HTERT RPE-1 (cell line): Measurements from ENCODE around the gene RAB24.
"Not testable (repeated sequence)": the region's sequence is repeated elsewhere in the genome, so short reads cannot be mapped to it uniquely, and the experiment has no call there.

ENCODE experiments used
- in situ Hi-C: fragments of 300-500 bp; cut with MboI; formaldehyde crosslinking; loops from 4 replicates; pipeline ENCODE4 v1.14.3; 2020; ENCODE audit warnings: low sequenced_read_pairs

RAB24 gene

DNA sequence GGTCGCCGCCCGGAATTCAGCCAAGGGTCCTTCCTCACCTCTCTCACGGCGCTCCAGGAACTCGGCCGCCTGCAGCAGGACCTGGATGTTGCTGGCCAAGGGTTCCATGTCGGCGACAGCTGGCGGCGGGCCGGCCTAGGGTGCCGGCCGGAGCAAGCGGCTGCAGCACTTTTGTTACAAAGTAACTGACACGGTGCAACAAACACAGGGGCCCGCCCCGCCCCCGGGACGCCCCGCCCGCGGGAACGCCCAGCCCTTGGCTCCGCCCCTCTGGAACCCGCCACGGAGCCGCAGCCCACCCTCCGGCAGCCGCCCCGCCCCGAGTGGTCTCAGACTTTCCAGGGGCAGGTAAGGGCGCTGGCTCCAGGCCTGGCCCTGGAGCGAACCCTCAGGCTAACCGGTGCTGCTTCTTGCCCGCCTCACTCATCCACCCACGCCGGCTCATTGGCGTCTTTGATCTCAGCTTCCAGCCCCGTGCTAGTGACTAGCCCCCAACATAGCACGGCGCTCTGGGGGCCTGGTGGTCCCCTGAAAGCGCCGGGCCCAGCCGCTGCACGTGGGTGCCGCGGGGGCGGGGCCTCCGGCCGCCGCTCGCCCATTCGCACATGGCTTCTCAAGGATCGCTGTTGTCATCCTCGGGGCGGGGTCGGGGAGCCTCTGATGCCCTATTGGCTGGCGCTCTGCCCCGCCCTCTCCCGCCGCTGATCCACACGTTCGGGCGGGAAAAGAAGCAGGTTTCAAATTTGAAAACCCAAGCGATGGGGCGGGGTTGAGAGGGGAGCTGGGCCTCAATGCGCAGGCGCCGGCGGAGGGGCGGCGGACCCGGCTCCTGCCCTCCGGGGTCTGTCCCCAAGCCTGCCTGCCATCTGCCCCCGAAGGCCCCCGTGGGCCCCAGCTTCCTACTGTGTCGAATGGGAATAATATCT lies 8.5 kb upstream of the RAB24 start, which contains the start of gene MXD3:
Gene MXD3 (minus strand): TSS at position 176 of the 926 bp plus-strand sequence. CDS start 68 bp downstream, at position 108.
- in situ Hi-C loops = no loop called here

DNA sequence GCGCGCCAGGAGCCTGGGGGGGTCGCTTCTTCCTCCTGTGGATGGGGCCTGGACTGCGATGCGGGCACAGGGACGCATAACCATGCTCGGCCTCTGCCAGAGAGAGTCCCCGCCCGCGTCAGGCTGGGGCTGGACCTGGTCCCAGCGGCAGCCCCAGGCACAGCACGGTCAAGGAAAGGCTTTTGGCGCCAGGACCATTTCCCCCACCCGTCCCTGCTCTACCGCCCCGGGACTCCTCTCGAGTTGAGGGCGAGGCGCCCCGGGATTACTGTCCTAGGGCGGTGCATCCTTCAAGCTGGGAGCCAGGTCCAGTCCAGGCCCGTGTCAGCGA lies 7.8 kb upstream of the RAB24 start:
- in situ Hi-C loops = no loop called here

DNA sequence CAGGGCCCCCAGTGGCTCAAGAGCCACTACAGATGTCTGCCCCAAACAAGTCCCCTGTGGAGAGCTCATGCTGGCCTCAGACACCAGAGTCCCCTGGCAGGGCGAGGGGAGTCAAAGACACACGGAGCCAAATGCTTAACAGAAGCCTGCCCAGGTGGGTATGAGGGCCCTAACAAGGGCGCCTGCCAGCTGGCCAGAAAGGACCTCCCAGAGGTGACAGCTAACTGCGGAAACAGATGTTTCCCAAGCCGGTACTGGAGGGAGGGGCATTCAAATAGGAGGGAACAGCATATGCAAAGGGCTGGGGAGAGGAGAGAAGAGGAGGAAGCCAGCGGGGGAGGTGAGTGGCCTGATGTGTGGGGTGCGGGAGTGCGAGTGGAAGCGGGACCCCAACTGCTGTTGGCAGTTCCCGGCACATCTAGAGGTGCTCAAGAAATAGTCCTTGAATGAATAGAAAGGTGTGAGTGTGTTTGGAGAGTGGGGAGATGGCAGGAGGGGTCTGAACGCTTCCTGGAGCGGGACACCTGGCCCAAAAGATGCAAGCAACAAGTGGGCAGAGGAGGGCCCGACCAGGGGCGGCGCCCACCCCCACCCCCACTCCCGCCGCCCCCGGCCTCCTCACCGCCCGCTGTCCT lies 7.4 kb upstream of the RAB24 start:
- in situ Hi-C loops = no loop called here

DNA sequence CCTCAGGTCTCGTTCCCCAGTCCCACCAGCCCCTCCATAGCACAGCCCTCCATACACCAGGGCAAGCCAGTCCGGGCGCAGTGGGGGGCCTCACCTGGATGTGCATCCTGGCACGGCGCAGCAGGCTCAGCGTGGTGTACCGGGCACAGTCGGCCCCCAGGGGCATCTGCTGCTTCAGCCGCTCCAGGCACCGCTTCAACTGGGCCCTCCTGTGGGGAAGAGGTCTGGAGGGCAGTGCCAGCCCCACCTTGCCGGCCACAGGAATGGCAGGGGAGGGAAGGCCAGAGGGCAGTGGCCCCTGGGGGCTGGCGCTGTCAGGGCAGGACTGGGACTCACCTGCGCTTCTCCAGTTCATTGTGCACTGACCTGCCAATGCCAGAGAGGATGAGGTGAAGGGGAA lies 6.8 kb upstream of the RAB24 start:
- in situ Hi-C loops = no loop called here

DNA sequence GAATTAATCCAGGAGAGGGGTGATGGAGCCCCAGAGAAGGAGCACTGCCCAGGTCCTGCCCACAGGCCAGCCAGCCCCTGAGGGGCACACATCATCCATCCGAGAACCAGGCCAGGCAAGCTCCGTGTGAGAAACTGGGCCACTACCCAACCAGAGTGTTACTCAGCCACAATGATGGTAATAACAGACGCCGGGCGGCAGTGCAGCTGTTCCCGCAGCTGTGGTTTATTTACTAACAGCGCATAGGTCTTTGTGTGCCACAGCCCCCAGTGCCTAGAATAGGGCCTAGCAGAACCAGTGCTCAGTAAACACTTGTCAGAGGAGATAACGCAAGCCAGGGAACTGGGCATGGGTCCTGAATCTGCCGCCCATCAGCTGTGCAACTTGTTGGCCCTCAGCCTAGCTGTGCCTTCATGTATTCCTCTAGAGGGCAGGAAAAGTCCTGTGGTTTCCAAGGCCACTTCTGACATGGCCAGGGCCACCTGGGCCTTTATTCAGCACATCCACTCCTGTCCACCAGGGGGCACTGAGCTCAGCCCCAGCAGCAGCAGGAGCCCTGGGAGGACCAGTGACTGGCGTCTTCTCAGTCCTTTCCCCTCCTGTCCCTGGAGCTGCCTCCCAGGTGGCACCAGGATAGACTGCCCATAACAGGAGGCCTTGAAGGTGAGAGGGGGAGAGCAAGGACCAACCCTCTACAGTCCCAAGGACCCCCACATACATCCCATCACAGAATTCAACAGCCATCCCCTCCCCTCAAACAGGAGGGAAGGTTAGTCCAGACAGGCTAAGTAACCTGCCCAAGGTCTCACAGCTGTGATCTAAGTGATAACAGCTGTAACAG lies 6.1 kb upstream of the RAB24 start:
- in situ Hi-C loops = no loop called here

DNA sequence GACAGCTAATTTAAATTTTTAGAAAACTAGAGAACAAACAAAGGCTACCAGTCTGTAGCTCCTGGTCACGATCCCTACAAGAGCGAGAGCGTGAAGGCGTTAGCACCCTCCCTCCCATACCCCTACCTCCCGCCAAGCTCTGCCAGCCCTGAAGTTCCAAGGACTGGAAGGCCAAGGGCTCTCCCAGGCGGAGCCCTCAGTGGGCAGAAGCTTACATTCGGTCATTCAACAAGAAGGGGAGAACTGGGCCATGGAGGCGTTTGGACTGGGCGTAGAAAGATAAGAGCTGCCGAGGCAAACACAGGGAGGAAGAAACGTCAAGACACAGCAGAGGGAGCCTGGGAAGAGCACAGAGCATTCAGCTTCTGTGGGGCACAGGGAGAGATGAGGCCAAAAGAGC lies 5.2 kb upstream of the RAB24 start:
- in situ Hi-C loops = no loop called here

DNA sequence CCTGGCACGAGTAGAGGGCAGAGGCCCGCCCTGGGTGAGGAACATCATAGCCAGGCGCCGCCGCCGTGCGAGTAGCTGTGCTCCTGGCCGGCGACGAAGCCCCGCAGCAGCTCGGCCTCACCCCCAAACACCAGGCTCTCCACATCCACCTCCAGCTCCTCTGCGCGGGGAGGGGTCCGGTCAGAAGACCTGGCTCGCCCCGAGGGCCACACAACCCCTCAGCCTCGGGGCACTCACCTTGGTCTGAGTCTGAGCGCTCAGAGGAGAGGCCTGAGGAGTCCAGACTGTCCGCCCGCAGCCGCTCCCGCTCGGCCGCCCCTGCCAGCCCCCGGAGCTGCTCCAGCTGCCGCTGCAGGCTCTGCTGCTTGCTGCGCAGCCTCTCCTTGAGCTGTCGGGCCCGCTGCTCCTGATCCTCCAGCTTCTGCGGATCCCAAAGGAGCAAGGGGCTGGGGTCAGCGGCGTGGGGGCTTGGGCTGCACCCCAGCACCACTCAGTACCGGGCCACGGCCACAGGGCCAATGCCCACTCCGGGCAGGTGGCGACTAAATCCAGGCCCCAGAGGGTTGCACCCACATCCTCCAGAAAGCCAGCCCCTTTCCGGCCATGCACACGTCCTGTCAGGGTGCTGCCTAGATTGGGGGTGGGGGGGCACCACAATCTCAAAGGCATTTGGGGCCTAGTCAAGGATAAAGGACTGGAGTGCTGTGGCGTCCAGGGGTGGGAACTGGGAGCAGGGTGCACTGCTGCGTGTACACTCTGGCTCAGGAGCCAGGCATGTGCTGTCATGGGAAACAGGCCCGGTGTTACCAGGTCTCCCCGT lies 4.2 kb upstream of the RAB24 start:
- in situ Hi-C loops = no loop called here

DNA sequence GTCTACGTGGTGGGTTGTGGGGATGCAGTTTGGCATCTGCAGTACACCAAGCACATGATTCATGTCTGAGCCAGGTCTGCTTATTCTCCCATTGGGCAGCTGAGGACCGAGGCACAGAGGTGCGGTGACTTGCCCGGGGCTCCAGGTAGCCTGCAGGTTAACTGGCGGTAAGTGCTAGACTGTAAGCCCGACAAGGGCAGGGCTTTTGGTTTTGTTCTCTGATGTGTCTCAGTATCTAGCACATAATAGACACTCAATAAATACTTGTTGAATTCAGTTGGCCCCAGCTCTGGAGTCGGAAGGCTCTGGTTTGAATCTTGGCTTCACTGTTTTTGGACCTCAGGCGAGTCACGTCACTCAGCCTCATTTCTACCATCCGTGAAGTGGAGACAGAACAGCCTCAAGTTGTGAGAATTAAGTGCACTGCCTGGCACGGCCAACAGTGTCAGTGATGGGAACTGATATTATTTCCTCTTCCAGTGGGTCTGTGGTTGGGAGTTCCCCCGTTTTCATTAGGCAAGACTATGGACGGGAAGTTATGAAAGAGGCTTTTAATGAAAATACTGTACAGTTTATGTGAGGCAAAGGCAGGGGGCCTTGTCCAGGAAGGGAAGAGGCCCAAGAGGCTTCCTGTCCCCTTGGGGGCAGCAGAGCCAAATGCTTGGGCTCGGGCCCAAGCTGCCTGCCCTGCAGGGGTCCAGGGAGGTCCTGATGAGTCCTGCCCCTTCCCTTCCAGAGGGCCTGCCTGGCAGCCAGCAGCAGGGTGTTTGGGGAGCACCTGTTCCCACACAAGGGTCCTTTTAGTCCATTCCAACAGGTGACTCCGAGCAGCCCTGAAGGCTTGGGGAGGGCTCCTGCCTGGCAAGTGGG lies 3.4 kb upstream of the RAB24 start:
- in situ Hi-C loops = no loop called here

DNA sequence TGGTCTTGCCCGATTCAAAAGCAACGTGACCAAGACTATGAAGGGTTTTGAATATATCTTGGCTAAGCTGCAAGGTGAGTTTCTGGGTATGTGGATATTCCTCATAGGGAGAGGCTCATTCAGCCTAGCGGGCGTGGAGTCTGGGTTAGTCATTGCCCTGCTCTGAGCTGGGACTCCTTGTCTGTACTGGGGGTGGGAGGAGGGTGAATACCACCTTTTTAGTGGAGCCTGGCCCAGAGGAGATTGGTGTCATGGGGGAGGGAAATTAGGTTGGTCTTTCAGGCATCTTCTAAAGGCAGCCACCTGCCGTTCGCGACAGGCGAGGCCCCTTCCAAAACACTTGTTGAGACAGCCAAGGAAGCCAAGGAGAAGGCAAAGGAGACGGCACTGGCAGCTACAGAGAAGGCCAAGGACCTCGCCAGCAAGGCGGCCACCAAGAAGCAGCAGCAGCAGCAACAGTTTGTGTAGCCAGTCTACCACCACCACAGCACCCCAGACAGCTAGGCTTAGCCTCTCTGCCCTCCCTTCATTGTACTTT lies 2.7 kb upstream of the RAB24 start:
- in situ Hi-C loops = not testable (repeated sequence)

DNA sequence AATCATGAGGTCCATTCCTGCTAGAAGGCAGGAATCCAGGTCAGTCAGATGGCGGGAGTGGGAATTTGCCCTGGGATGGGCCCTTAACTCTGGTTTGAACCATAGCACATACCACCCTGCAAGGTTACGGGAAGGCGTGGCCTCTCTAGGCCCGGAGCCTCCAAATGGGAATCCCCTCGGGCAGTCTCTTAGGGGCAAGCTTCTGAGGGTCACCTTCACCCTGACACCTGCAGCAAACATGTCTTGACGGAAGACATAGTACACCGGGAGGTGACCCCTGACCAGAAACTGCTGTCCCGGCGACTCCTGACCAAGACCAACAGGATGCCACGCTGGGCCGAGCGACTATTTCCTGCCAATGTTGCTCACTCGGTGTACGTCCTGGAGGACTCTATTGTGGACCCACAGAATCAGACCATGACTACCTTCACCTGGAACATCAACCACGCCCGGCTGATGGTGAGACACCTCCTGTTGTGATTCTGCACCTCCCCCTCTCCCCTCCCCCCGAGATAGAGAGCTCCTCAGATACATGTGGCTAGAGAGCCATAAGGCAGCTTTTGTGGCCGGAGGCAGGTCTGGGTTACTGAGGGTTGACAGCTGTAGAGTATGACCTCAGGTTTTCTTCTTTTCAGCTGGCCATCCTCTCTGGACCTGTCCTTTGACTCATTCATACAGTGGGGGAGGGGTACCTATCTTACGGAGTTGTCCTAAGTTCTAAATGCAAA lies 1.0 kb upstream of the RAB24 start:
- in situ Hi-C loops = no loop called here

DNA sequence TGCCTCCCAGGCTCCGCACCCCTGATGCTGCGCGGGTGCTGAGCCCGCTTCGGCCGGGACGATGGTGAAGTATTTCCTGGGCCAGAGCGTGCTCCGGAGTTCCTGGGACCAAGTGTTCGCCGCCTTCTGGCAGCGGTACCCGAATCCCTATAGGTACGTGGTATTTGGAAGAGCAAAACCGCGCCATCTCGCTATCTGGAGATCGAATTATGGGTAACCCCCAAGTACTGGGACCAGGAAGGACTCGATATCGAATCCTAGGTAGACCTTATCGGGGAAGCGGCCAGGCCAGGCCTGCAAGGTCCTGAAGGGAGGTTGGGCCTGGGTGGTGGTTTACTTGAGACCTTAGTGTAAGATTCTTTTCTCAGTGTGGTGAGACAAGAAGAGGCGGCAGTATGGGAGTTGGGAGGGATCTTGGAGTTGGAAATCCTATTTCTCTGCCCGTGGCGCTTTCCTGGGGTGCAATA lies 439 bp upstream of the RAB24 start:
- in situ Hi-C loops = no loop called here

DNA sequence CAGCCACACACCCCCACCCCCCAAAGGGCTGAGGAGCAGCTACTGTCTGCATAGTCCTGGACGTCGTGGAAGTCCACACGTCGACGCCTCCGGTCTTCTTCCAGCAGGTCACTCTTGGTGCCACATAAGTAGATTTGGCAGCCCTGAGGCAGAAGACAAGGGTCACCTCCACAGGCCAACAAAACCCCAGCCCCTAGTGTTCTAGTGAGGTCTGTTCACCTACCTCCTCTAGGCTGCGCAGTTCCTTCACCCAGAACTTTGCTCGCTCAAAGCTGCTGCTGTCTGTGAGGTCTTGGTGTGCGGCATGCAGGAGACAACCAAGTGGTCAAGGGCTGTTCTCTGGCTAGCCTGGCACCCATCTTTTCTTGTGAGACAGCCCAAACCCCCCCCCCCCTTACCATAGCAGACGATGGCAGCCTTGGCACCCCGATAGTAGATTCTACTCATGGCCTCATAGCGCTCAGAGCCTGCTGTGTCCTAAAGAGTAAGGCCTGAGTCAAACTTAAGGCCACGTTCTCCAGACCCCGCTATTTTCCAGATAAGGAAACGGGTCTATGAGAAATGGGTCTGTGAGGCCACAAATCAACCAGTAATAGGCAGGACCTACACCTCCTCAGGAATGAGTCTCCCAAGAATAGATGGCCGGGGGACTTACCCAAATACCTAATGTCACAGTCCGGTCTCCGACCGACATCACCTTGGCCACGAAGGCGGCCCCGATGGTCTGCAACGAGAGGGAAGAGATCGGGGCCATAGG lies 987 bp downstream of the RAB24 start:
- in situ Hi-C loops = no loop called here

DNA sequence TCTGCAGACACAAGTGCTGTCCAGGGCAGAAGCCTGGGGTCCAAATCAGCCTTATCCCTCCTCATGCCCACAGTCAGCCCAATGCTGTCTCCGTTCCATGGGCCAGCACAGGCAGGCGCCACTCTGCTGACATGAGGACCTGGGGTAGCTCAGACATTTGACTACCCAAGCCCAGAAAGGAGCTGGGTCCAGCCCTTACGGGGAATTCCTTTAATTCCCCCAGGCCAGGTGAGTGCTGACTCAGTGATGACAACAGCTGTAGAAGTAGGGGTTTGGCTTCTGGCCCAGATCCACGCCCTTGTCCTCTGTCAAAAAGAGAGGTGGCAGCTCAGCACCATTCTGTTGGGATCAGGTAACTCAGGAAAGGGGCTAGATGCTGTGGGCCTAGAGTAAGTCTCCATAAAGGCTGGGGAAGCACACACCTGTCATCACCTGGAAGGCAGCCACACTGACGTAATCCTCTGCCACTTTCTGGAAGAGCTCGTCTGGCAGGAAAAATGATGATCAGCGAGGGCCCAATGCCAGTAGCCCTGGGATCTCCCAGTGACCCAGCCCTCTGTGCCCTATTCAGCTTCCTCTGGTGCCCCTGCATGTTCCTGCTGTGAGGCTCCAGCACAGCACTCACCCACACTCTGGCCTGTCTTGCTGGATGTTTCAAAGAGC lies 1.9 kb downstream of the RAB24 start:
- in situ Hi-C loops = no loop called here

DNA sequence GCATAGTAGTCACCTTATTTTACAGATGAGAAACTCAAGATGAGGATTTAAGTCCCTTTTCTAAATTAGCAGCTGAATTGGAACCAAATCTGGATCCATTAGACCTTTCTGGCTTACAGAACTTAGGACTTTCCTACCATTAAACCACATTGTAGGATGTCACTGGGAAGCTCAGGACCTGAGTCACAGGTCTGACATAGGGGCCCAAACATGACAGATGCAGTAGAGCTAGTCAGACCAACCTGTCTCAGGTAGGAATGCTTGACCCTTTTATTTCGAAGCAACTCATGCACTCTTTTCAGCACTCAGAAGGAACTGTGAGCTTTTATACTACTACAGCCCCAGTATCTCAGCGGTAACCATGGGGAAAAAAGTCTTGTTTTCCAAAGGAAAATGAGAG lies 2.6 kb downstream of the RAB24 start:
- in situ Hi-C loops = no loop called here

DNA sequence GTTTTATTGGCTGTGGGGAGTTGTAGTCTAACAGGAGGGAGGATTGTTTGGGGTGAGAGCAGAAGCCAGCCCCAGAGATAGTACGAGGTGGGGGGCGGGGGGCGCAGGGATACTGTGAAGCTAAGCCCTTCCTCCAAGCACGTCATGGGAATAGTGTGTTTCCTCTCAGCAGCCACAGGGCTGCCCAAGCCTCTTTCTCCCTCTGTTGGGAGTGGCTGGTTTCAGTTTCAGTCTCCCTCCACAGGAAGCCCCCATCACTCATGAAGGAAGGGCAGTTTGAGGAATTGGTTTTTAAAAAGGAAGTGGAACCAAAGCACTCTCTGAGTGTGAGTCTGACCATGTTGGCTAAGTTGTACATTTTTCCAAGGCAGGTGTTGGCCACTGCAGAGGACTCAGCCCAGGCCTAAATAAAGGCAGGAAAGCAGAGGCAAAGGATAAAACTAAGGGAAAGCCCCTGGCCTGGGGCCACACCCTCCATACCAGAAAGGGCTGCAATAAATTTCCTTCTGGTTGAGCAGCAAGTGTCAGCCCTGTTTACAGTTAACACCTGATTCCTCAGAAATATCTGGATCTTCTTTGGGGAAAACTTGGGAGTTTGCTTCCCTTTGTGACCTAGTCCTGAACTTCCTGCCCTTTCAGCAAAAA lies 3.2 kb downstream of the RAB24 start:
- in situ Hi-C loops = no loop called here

DNA sequence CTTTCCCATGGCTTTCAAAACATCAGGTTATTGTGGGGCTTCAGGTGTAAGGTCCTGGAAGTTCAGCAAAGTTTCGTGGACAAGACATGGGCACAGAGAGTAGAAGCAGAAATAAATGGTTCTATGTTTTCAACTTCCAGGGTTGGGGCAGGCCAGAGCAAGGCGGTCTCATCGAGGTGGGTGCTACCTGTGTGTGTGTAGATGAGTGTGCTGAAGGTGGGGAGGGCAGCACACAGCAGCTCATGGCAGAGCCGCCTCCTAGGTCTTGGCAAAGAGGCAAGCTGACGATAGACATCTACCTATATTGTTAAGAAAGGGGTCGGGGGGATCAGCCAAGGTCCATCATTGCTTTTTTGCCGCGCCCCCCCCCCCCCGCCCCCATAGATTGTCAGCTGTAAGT lies 3.8 kb downstream of the RAB24 start:
- in situ Hi-C loops = no loop called here

DNA sequence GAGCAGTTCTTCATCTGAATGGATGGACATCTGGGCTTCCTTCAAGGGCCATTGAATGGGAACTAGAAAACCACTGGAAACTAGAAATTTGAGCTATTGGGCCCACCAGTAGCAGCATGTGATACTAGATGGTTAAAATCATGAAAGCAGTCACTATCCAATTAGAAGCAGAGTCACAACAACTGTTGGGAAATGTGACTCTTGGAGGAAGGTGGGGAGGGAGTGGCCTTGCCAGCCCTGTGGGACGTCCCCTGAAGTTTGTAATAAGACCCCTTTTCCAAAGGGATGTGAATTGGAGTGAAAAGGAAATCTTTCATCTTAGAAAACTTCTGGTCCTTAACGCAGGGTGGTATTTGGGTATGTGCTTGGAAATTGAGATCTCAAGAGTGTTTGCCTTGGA lies 5.6 kb downstream of the RAB24 start:
- in situ Hi-C loops = no loop called here
